GM12892 (cell line): Measurements from ENCODE around the gene DYRK1B. TPM values are rescaled to one million over a fixed set of nuclear protein-coding genes. Genes with fewer than 3 reads are reported as not detected.
"Not testable (repeated sequence)": the region's sequence is repeated elsewhere in the genome, so short reads cannot be mapped to it uniquely, and the experiment has no call there.

Source experiments
- DNase-seq: peaks from one replicate; pipeline ENCODE4 v3.0.0; 2011; ENCODE audit not compliant: insufficient read length
- FAIRE-seq: peaks from 2 replicates; lab custom pipeline; 2011; peaks lifted over from hg19 to GRCh38; lab: Jason Lieb, UNC
- POLR2A ChIP-seq: IDR thresholded peaks from 2 replicates; pipeline ENCODE4 v1.6.1; 2011; ENCODE audit warnings: low read depth, low read length, control low read depth
- POLR2AphosphoS5 ChIP-seq: IDR thresholded peaks from 2 replicates; pipeline ENCODE4 v1.6.1; 2011; ENCODE audit warnings: low read depth, low read length, control low read depth
- TAF1 ChIP-seq: IDR thresholded peaks from 2 replicates; pipeline ENCODE4 v1.6.1; 2011; ENCODE audit warnings: low read depth, mild to moderate bottlenecking, control low read depth, low read length, borderline replicate concordance
- polyA plus RNA-seq: library from polyadenylated mRNA; unstranded; fragments of >200 nt; gene quantifications from one replicate; pipeline ENCODE4 v1.2.1, GENCODE V29; 2012; ENCODE audit warnings: missing spikeins, inconsistent platforms; ENCODE audit not compliant: missing spikeins

The DYRK1B gene
- 4.7 TPM for polyA plus RNA-seq

- FAIRE-seq (peak; percentile 99), DNase-seq (peak; percentile 97)
- TF ChIP-seq POLR2AphosphoS5 = no peak
- no peak for TF ChIP-seq TAF1
- peak; percentile 43 for TF ChIP-seq POLR2A
Observed at GRCh38 chr19:39833464-39834286, at the start of gene DYRK1B. Gene DYRK1B (minus strand): TSS chr19:39834162. CDS start chr19:39831867, 2,295 bp downstream.

GRCh38 chr19:39882645-39883044, 48.7 kb upstream of the DYRK1B start:
- not testable (repeated sequence) for FAIRE-seq, DNase-seq

- FAIRE-seq, DNase-seq: not testable (repeated sequence)
Observed at GRCh38 chr19:39881495-39882110, 47.6 kb upstream of the DYRK1B start.

GRCh38 chr19:39880241-39880640, 46.3 kb upstream of the DYRK1B start:
- not testable (repeated sequence) for DNase-seq, FAIRE-seq

- DNase-seq, FAIRE-seq: not testable (repeated sequence)
Observed at GRCh38 chr19:39879796-39880195, 45.8 kb upstream of the DYRK1B start.

- DNase-seq, FAIRE-seq: not testable (repeated sequence)
Observed at GRCh38 chr19:39878866-39879265, 44.9 kb upstream of the DYRK1B start.

GRCh38 chr19:39878398-39878797, 44.4 kb upstream of the DYRK1B start:
- DNase-seq = peak; percentile 23
- no peak for TF ChIP-seq TAF1
- TF ChIP-seq POLR2AphosphoS5 = no peak
- no peak for TF ChIP-seq POLR2A
- no peak for FAIRE-seq

GRCh38 chr19:39877982-39878381, 44.0 kb upstream of the DYRK1B start:
- FAIRE-seq, DNase-seq: not testable (repeated sequence)

GRCh38 chr19:39877488-39877887, 43.5 kb upstream of the DYRK1B start:
- DNase-seq = peak; percentile 21
- not testable (repeated sequence) for FAIRE-seq

- not testable (repeated sequence) for DNase-seq, FAIRE-seq
Observed at GRCh38 chr19:39876486-39876885, 42.5 kb upstream of the DYRK1B start.

- DNase-seq, FAIRE-seq: not testable (repeated sequence)
Observed at GRCh38 chr19:39875401-39875864, 41.5 kb upstream of the DYRK1B start.

GRCh38 chr19:39874404-39874803, 40.4 kb upstream of the DYRK1B start:
- TF ChIP-seq POLR2A (no peak), POLR2AphosphoS5 (no peak), TAF1 (no peak)
- FAIRE-seq = no peak

GRCh38 chr19:39873385-39873784, 39.4 kb upstream of the DYRK1B start:
- no peak for TF ChIP-seq POLR2AphosphoS5
- TF ChIP-seq TAF1 = no peak
- no peak for TF ChIP-seq POLR2A
- FAIRE-seq = no peak
- DNase-seq = no peak

More at GRCh38 chr19:39874404-39874803, 40.4 kb upstream of the DYRK1B start:
- no peak for DNase-seq
